A673 (cell line): ENCODE data around the gene EIF2B5.

Experiments used
- EZH2 ChIP-seq: fragments of 200-600 bp; sonication (generic); IDR thresholded peaks from 2 replicates; pipeline ENCODE4 v1.6.1; 2017; ENCODE audit warnings: borderline replicate concordance, low read depth, mild to moderate bottlenecking, mixed read lengths, antibody characterized with exemption, low read length; ENCODE audit not compliant: poor library complexity, severe bottlenecking
- TF ChIP-seq, protein P1 (sequence below): fragments of 300-800, 200-600 bp; sonication (generic); conservative IDR thresholded peaks from 2 replicates; pipeline ENCODE4 v1.5.1; 2017; ENCODE audit warnings: low read depth, mild to moderate bottlenecking, antibody characterized with exemption, low read length, moderate library complexity, mixed read lengths

DNA sequence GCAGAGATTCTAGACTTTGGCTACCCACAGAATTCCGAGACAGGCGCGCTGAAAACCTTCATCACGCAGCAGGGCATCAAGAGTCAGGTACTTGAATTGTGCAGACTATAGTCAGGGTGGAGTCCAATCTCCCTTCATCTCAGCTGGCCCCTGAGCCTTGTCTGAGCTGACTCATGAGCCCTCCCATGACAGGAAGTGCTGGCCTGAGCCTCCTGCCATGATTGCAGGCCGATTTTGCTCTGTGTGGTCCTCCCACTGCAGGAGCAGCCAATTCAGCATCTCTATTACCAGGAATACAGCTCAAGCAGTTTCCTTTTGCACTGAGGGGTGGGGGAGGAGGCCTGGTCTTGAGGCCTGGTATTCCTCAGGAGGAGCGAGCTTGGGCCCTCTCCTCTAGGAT lies 45.0 kb downstream of the EIF2B5 start:
- TF ChIP-seq, protein P1, sequence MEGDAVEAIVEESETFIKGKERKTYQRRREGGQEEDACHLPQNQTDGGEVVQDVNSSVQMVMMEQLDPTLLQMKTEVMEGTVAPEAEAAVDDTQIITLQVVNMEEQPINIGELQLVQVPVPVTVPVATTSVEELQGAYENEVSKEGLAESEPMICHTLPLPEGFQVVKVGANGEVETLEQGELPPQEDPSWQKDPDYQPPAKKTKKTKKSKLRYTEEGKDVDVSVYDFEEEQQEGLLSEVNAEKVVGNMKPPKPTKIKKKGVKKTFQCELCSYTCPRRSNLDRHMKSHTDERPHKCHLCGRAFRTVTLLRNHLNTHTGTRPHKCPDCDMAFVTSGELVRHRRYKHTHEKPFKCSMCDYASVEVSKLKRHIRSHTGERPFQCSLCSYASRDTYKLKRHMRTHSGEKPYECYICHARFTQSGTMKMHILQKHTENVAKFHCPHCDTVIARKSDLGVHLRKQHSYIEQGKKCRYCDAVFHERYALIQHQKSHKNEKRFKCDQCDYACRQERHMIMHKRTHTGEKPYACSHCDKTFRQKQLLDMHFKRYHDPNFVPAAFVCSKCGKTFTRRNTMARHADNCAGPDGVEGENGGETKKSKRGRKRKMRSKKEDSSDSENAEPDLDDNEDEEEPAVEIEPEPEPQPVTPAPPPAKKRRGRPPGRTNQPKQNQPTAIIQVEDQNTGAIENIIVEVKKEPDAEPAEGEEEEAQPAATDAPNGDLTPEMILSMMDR = no peak
- no peak for TF ChIP-seq EZH2
